Stomach (tissue), 4 donors: ENCODE results near the gene NEFH.

ENCODE experiments used
- POLR2A ChIP-seq, 4 donors: fragments of 450-650 bp; IDR thresholded peaks; one replicate each; pipeline ENCODE4 v1.6.1; 2016; ENCODE audit warnings: antibody characterized with exemption in 4 of 4, control low read depth in 2 of 4, mild to moderate bottlenecking in 1 of 4, moderate library complexity in 1 of 4
- TF ChIP-seq, protein P1 (sequence below), 7 experiments: fragments of 450-650 bp in 4 of 7; fragments of 200-600 bp in 3 of 7; sonication (generic) in 3 of 7; IDR thresholded peaks; one replicate each; pipeline ENCODE4 v1.5.1; 2016 to 2019; ENCODE audit warnings: antibody characterized with exemption in 7 of 7, control low read depth in 2 of 7, mild to moderate bottlenecking in 1 of 7

DNA sequence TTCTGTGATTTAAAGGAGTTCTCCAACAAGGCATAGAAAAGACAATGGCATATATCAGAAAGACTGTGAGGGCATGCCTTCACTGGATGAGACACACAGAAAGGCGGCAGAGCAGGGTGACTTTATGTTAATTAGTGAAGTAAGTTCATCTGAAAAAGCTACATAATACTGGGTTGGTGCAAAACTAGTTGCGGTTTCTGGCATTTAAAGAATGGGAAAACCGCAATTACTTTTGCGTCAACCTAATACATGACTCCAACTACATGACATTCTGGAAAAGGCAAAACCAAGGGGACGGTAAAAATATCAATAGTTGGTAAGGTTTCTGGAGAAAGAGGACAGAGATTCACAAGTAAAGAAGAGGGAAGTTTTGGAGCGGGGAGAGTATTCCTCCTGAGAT lies 36.6 kb upstream of the NEFH start:
- TF ChIP-seq, protein P1, sequence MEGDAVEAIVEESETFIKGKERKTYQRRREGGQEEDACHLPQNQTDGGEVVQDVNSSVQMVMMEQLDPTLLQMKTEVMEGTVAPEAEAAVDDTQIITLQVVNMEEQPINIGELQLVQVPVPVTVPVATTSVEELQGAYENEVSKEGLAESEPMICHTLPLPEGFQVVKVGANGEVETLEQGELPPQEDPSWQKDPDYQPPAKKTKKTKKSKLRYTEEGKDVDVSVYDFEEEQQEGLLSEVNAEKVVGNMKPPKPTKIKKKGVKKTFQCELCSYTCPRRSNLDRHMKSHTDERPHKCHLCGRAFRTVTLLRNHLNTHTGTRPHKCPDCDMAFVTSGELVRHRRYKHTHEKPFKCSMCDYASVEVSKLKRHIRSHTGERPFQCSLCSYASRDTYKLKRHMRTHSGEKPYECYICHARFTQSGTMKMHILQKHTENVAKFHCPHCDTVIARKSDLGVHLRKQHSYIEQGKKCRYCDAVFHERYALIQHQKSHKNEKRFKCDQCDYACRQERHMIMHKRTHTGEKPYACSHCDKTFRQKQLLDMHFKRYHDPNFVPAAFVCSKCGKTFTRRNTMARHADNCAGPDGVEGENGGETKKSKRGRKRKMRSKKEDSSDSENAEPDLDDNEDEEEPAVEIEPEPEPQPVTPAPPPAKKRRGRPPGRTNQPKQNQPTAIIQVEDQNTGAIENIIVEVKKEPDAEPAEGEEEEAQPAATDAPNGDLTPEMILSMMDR (IDR thresholded peaks at IDR 0.05), result no peak
- no peak for TF ChIP-seq POLR2A (IDR thresholded peaks at IDR 0.05)
